Loucy (cell line): ENCODE measurements around the gene DCDC1.

Experiments
- H2AFZ ChIP-seq: fragments of 200-600 bp; sonication (generic); 2 replicates; pipeline ENCODE4 v1.6.0; 2016; ENCODE audit warnings: antibody characterized with exemption, mild to moderate bottlenecking, low read length, moderate library complexity
- H3F3A ChIP-seq: fragments of 200-600 bp; 2 replicates; pipeline ENCODE4 v1.6.0; 2016; ENCODE audit warnings: antibody characterized with exemption, low read depth, mild to moderate bottlenecking
- H3K27me3 ChIP-seq: fragments of 200-600 bp; sonication (generic); 2 replicates; pipeline ENCODE4 v1.6.1; 2014; ENCODE audit warnings: low read length, mild to moderate bottlenecking; ENCODE audit not compliant: insufficient read depth, poor library complexity, severe bottlenecking
- H3K36me3 ChIP-seq: fragments of 200-600 bp; sonication (generic); 2 replicates; pipeline ENCODE4 v1.6.1; 2016; ENCODE audit warnings: low read length; ENCODE audit not compliant: insufficient read depth
- H3K4me1 ChIP-seq: fragments of 200-600 bp; sonication (generic); 2 replicates; pipeline ENCODE4 v1.5.1; 2014; ENCODE audit warnings: low read length, mild to moderate bottlenecking; ENCODE audit not compliant: insufficient read depth, poor library complexity, severe bottlenecking
- H3K4me2 ChIP-seq: fragments of 200-600 bp; sonication (generic); 2 replicates; pipeline ENCODE4 v1.6.0; 2014; ENCODE audit warnings: antibody characterized with exemption, low read length, low read depth, mild to moderate bottlenecking; ENCODE audit not compliant: poor library complexity, severe bottlenecking
- H3K4me3 ChIP-seq: fragments of 200-600 bp; sonication (generic); 2 replicates; pipeline ENCODE4 v1.5.1; 2014; ENCODE audit warnings: low read length, mild to moderate bottlenecking, mixed read lengths; ENCODE audit not compliant: poor library complexity, severe bottlenecking
- H3K79me2 ChIP-seq: fragments of 200-600 bp; sonication (generic); 2 replicates; pipeline ENCODE4 v1.6.1; 2014; ENCODE audit warnings: low read length; ENCODE audit not compliant: insufficient read depth
- H3K9ac ChIP-seq: fragments of 200-600 bp; sonication (generic); 2 replicates; pipeline ENCODE4 v1.6.0; 2014; ENCODE audit warnings: mild to moderate bottlenecking, low read depth, low read length, moderate library complexity; ENCODE audit not compliant: poor library complexity, severe bottlenecking
- H3K9me2 ChIP-seq: fragments of 200-600 bp; sonication (generic); replicated peaks from 2 replicates; pipeline ENCODE4 v1.6.1; 2016; ENCODE audit warnings: low read depth, low read length, mixed read lengths
- H3K9me3 ChIP-seq: fragments of 200-600 bp; sonication (generic); 2 replicates; pipeline ENCODE4 v1.6.1; 2014; ENCODE audit warnings: mild to moderate bottlenecking, antibody characterized with exemption, low read length, low read depth; ENCODE audit not compliant: insufficient read depth
- H4K20me1 ChIP-seq: fragments of 200-600 bp; sonication (generic); 2 replicates; pipeline ENCODE4 v1.6.0; 2014; ENCODE audit warnings: antibody characterized with exemption, low read length, mild to moderate bottlenecking; ENCODE audit not compliant: insufficient read depth, poor library complexity, severe bottlenecking
- EZH2phosphoT487 ChIP-seq: fragments of 200-600 bp; IDR thresholded peaks from 2 replicates; pipeline ENCODE4 v1.6.1; 2018; ENCODE audit warnings: antibody characterized with exemption, mild to moderate bottlenecking, moderate library complexity, borderline replicate concordance
- TF ChIP-seq, protein P1 (sequence below): fragments of 200-600 bp; sonication (generic); conservative IDR thresholded peaks from 2 replicates; pipeline ENCODE4 v1.5.1; 2014; ENCODE audit warnings: mild to moderate bottlenecking, antibody characterized with exemption, low read length

Gene DCDC1

GRCh38 chr11:31001427-31001826 is 368.1 kb downstream of the DCDC1 start:
- Histone ChIP-seq H3K4me1 (no peaks in the 10 kb centered on the region), H3F3A (no peaks in the 10 kb centered on the region), H3K79me2 (no peaks in the 10 kb centered on the region), H3K4me2 (no peak overlapping the region), H3K4me3 (no peak overlapping the region), H3K36me3 (no peaks in the 10 kb centered on the region), H3K27me3 (no peaks in the 10 kb centered on the region), H3K9me2 (no peaks in the 10 kb centered on the region), H2AFZ (no peak overlapping the region), H3K9ac (no peak overlapping the region), H4K20me1 (no peaks in the 10 kb centered on the region), H3K9me3 (no peaks in the 10 kb centered on the region)
- TF ChIP-seq EZH2phosphoT487, result no peak
- TF ChIP-seq, protein P1, sequence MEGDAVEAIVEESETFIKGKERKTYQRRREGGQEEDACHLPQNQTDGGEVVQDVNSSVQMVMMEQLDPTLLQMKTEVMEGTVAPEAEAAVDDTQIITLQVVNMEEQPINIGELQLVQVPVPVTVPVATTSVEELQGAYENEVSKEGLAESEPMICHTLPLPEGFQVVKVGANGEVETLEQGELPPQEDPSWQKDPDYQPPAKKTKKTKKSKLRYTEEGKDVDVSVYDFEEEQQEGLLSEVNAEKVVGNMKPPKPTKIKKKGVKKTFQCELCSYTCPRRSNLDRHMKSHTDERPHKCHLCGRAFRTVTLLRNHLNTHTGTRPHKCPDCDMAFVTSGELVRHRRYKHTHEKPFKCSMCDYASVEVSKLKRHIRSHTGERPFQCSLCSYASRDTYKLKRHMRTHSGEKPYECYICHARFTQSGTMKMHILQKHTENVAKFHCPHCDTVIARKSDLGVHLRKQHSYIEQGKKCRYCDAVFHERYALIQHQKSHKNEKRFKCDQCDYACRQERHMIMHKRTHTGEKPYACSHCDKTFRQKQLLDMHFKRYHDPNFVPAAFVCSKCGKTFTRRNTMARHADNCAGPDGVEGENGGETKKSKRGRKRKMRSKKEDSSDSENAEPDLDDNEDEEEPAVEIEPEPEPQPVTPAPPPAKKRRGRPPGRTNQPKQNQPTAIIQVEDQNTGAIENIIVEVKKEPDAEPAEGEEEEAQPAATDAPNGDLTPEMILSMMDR, result no peak

DNA sequence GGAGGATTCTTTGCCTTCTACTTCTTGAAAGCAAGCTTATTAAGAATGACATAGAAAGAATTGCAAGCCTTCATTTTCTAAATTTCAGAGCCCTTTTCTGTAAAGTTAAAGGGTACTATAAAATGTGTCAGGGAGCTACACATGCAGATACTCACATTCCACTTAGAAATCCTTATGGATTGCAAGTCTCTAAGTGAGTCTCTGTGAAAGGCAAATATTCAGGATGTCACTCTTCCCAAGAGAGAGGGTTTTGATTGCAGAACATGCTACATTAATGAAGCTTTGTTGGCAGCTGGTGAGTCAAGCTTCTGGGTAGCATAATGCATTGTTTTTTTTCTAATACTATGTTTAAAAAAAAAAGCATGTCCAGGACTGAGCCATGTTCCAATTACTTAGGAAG is 369.2 kb downstream of the DCDC1 start:
- H2AFZ ChIP-seq, result no peak overlapping the region
- no peaks in the 10 kb centered on the region for H3K9me2 ChIP-seq
- no peaks in the 10 kb centered on the region for H4K20me1 ChIP-seq
- H3K9ac ChIP-seq, result no peak overlapping the region
- H3K79me2 ChIP-seq, result no peaks in the 10 kb centered on the region
- H3K36me3 ChIP-seq, result no peaks in the 10 kb centered on the region
- H3K27me3 ChIP-seq, result no peaks in the 10 kb centered on the region
- no peaks in the 10 kb centered on the region for H3K9me3 ChIP-seq
- no peak overlapping the region for H3K4me3 ChIP-seq
- no peaks in the 10 kb centered on the region for H3K4me1 ChIP-seq
- no peak overlapping the region for H3K4me2 ChIP-seq
- TF ChIP-seq, protein P1, result no peak
- no peak for TF ChIP-seq EZH2phosphoT487
- H3F3A ChIP-seq, result no peaks in the 10 kb centered on the region

GRCh38 chr11:30992513-30992849 is 377.1 kb downstream of the DCDC1 start:
- H2AFZ ChIP-seq, result no peak overlapping the region; the same call in 1 of the 2 replicates

More at GRCh38 chr11:30992513-30992849, 377.1 kb downstream of the DCDC1 start:
- no peak overlapping the region for H3K4me3 ChIP-seq
- H3K27me3 ChIP-seq, result no peaks in the 10 kb centered on the region
- H3K9me2 ChIP-seq, result no peaks in the 10 kb centered on the region
- H3K4me2 ChIP-seq, result no peak overlapping the region
- H3K4me1 ChIP-seq, result no peaks in the 10 kb centered on the region
- H4K20me1 ChIP-seq, result no peaks in the 10 kb centered on the region
- no peaks in the 10 kb centered on the region for H3K36me3 ChIP-seq
- no peaks in the 10 kb centered on the region for H3K79me2 ChIP-seq
- H3K9me3 ChIP-seq, result no peaks in the 10 kb centered on the region
- no peaks in the 10 kb centered on the region for H3F3A ChIP-seq
- no peak overlapping the region for H3K9ac ChIP-seq
- TF ChIP-seq EZH2phosphoT487, result no peak
- TF ChIP-seq, protein P1, result no peak
